OCI-LY3 (cell line): ENCODE measurements around the gene ZNF740.

ENCODE experiments used
- CTCF ChIP-seq: fragments of 200-600, 300-600 bp; sonication (generic); IDR thresholded peaks from 2 replicates; pipeline ENCODE4 v1.5.1; 2014; ENCODE audit warnings: antibody characterized with exemption, low read length, low read depth
- EZH2phosphoT487 ChIP-seq: fragments of 200-600 bp; shearing (Covaris generic); IDR thresholded peaks from 2 replicates; pipeline ENCODE4 v1.6.1; 2018; ENCODE audit warnings: antibody characterized with exemption, mixed run types, low read depth

DNA sequence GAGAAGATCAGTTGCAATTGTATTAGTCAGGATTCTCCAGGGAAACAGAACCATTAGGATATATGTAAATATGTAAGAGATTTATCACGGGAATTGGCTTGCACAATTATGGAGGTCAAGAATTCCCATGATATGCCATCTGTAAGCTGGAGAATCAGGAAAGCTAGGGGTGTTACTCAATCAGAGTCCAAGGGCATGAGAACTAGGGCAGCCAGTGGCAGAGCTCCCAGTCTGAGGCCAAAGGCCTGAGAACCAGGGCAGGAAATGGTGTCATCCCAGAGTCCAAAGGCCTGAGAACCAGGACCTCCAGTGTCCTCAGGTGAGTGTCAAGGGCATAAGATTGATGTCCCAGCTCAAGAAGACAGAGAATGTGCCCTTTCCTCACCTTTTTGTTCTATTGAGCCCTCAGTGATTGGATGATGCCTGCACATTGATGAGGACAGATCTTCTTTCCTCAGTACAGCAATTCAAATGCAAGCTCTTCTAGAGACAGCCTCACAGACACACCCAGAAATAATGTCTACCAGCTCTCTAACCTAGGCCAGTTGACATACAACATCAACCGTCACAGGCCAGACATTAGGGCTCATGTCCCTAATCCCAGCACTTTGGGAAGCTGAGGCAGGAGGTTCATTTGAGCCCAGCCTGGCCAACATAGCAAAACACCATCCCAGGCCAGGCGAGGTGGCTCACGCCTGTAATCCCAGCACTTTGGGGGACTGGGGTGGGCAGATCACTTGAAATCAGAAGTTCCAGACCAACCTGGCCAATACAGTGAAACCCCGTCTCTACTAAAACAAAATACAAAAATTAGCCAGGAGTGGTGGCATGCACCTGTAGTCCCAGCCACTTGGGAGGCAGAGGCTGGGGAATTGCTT is 34.9 kb upstream of the ZNF740 start:
- no peak for TF ChIP-seq CTCF
- TF ChIP-seq EZH2phosphoT487, result no peak
